Left lung (tissue), 10 donors: ENCODE results near the gene RASL12. TPM values are rescaled to one million over a fixed set of nuclear protein-coding genes. Genes with fewer than 3 reads are reported as not detected.
A peak's percentile ranks its signal among the peaks of the same experiment; 100 is the strongest.

ENCODE experiments used
- ATAC-seq: fragments of 200-7000 bp; cut with Tn5 transposase; one replicate; pipeline ENCODE4 v1.9.1; 2020; ENCODE audit warnings: moderate library complexity
- DNase-seq, 4 donors: peaks; one replicate each; pipeline ENCODE4 v3.0.0-alpha.2; 2013 to 2020
- H3K27ac ChIP-seq, 2 donors: fragments of 200-600 bp; sonication (generic) in 1 of 2; one replicate each; pipeline versions ENCODE4 v1.5.0 to v1.8.0; 2020 to 2021
- H3K27me3 ChIP-seq, 2 donors: fragments of 200-600 bp; sonication (generic) in 1 of 2; one replicate each; pipeline versions ENCODE4 v1.5.0 to v1.8.0; 2020 to 2021
- H3K36me3 ChIP-seq, 2 donors: fragments of 200-600 bp; sonication (generic) in 1 of 2; one replicate each; pipeline versions ENCODE4 v1.5.0 to v1.8.0; 2020 to 2021
- H3K4me1 ChIP-seq, 2 donors: fragments of 200-600 bp; one replicate each; pipeline ENCODE4 v1.8.0; 2021
- H3K4me3 ChIP-seq, 2 donors: fragments of 200-600 bp; sonication (generic) in 1 of 2; one replicate each; pipeline versions ENCODE4 v1.5.0 to v1.8.0; 2020 to 2021; ENCODE audit warnings: mild to moderate bottlenecking in 1 of 2
- H3K9me3 ChIP-seq, 2 donors: fragments of 200-600 bp; sonication (generic) in 1 of 2; one replicate each; pipeline versions ENCODE4 v1.5.0 to v1.8.0; 2020 to 2021
- intact Hi-C, 2 donors: fragments of 100-400 bp; cut with DNase I; formaldehyde crosslinking; loops; one replicate each; pipeline versions ENCODE4 v1.11.2 to v1.14.2; 2022
- polyA plus RNA-seq, 6 donors: library from polyadenylated mRNA; unstranded; fragments of 120-200 nt; gene quantifications; one replicate each; pipeline ENCODE4 v1.2.1, GENCODE V29; 2013; ENCODE audit not compliant: insufficient read length in 6 of 6
- total RNA-seq, 2 donors: library from RNA; stranded (reverse); fragmentation: NEBNext Ultra II Directional; extraction: Animal tissue kit (Norgen Biotek cat#: 25700); gene quantifications; one replicate each; pipeline ENCODE4 v1.2.1, GENCODE V29; 2021
- TF ChIP-seq, protein P1 (sequence below), 2 donors: fragments of 200-600 bp; sonication (generic) in 1 of 2; IDR thresholded peaks; one replicate each; pipeline versions ENCODE4 v1.5.0 to v1.8.0; 2021; ENCODE audit warnings: antibody characterized with exemption in 2 of 2
- donor health status: DM: no; HTN: yes; CAD: no.
- donor health status: DM: no; HTN: no; CAD: no.

Gene RASL12
- total and polyA plus RNA-seq, 8 donors: 23.8 to 127 (median 105) TPM

- Histone ChIP-seq H3K9me3 (no peaks in the 10 kb centered on the region), H3K36me3 (no peaks in the 10 kb centered on the region), H3K27ac (peak overlapping the region; percentile 68 to 89), H3K4me3 (peak overlapping the region; percentile 28 to 37), H3K4me1 (peaks cover 11 to 23% of the 10 kb centered on the region in 2 donors), H3K27me3 (peaks cover 6 to 44% of the 10 kb centered on the region in 2 donors)
- peak in 1 of 4 donors; percentile 27 for DNase-seq
- ATAC-seq: no peak
- TF ChIP-seq, protein P1, sequence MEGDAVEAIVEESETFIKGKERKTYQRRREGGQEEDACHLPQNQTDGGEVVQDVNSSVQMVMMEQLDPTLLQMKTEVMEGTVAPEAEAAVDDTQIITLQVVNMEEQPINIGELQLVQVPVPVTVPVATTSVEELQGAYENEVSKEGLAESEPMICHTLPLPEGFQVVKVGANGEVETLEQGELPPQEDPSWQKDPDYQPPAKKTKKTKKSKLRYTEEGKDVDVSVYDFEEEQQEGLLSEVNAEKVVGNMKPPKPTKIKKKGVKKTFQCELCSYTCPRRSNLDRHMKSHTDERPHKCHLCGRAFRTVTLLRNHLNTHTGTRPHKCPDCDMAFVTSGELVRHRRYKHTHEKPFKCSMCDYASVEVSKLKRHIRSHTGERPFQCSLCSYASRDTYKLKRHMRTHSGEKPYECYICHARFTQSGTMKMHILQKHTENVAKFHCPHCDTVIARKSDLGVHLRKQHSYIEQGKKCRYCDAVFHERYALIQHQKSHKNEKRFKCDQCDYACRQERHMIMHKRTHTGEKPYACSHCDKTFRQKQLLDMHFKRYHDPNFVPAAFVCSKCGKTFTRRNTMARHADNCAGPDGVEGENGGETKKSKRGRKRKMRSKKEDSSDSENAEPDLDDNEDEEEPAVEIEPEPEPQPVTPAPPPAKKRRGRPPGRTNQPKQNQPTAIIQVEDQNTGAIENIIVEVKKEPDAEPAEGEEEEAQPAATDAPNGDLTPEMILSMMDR (IDR thresholded peaks at IDR 0.05): no peak
- intact Hi-C loops: no loop called here
Observed at GRCh38 chr15:65068403-65068788, 605 bp upstream of the RASL12 start.

DNA sequence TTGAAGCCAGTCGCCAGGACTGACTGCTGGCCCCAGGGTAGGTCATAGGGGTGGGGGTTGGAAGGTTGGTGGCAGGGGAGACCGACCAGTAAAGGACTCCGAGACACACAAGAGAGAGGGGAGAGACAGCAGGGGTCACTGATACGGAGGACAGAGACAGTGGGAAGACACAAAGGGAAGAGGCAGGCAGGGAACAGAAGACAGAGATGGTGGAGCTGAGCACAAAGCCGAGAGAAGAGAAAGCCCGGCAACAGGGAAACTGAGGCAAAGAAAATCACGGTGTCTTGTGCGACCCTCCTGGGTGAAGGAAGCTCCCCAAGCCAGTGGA is 510 bp downstream of the RASL12 start:
- intact Hi-C loops: no loop called here

DNA sequence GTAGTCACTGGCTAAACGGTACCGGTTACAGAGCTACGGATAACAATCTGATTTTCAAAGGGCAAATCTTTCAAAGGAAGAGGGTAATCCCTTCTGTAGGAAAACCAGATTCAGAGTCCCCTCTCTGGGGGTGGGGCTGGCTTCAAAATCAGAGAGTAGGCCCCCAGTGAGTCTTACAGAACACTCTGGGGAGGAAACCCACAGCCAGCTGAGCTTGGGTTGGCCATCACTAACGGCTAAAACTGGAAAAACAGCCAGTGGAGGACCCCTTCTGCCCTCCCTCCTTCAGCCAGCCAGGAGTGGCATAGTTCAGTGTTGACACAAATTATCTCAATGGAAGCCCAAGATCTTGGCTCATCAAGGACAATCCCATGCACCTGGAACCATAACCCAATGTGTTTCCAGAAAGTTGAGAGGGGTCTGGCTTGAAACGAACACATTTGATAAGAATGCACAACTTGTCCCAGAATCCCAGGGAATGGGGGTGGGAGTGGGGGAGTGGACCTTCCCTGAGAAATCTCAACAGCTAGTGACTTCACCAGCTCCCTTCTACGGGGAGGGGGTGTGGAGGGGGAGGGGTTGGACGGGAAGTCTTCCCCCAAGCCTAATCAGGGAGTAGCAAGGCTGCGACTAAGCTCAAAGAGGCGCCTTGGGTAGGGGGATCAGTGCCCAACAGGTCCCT is 1.0 kb downstream of the RASL12 start:
- intact Hi-C loops: no loop called here
- peak; percentile 20 for ATAC-seq

More for the DNA sequence above, 510 bp downstream of the RASL12 start:
- Histone ChIP-seq H3K9me3 (no peaks in the 10 kb centered on the region), H3K4me1 (peaks cover 11 to 23% of the 10 kb centered on the region in 2 donors), H3K4me3 (peak overlapping the region; percentile 28 to 37), H3K27me3 (peaks cover 6 to 44% of the 10 kb centered on the region in 2 donors), H3K36me3 (no peaks in the 10 kb centered on the region), H3K27ac (peak overlapping the region; percentile 68 to 89)
- TF ChIP-seq, protein P1 (IDR thresholded peaks at IDR 0.05): no peak
- DNase-seq (no peak), ATAC-seq (no peak)

GRCh38 chr15:65066001-65066634 is 1.7 kb downstream of the RASL12 start:
- TF ChIP-seq, protein P1 (IDR thresholded peaks at IDR 0.05): no peak
- Histone ChIP-seq H3K4me3 (peak overlapping the region; percentile 28 to 37), H3K36me3 (no peaks in the 10 kb centered on the region), H3K9me3 (no peaks in the 10 kb centered on the region), H3K4me1 (peaks cover 11 to 23% of the 10 kb centered on the region in 2 donors), H3K27ac (peak overlapping the region; percentile 37 to 89), H3K27me3 (peaks cover 6 to 44% of the 10 kb centered on the region in 2 donors)
- intact Hi-C loops: no loop called here
- DNase-seq (no peak), ATAC-seq (no peak)

More for the DNA sequence above, 1.0 kb downstream of the RASL12 start:
- peak in 1 of 4 donors; percentile 91 for DNase-seq
- Histone ChIP-seq H3K4me3 (peak overlapping the region; percentile 28 to 37), H3K9me3 (no peaks in the 10 kb centered on the region), H3K36me3 (no peaks in the 10 kb centered on the region), H3K27ac (peak overlapping the region; percentile 68 to 89), H3K27me3 (peaks cover 6 to 44% of the 10 kb centered on the region in 2 donors), H3K4me1 (peaks cover 11 to 23% of the 10 kb centered on the region in 2 donors)
- TF ChIP-seq, protein P1 (IDR thresholded peaks at IDR 0.05): no peak

GRCh38 chr15:65062726-65063125 is 5.1 kb downstream of the RASL12 start:
- peaks cover 0 to 2% of the 10 kb centered on the region in 2 donors for H3K4me1 ChIP-seq
- no peak for ATAC-seq
- TF ChIP-seq, protein P1 (IDR thresholded peaks at IDR 0.05): no peak

More at GRCh38 chr15:65062726-65063125, 5.1 kb downstream of the RASL12 start:
- H3K27ac ChIP-seq: no peak overlapping the region
- intact Hi-C loops: no loop called here
- DNase-seq: no peak
- H3K27me3 ChIP-seq: peaks cover 6 to 33% of the 10 kb centered on the region in 2 donors
- H3K4me3 ChIP-seq: no peak overlapping the region
- H3K36me3 ChIP-seq: no peaks in the 10 kb centered on the region
- H3K9me3 ChIP-seq: no peaks in the 10 kb centered on the region
